Stimulated activated CD4-positive, alpha-beta T cell treated with anti-CD3 and anti-CD28 coated beads, Interleukin-15, amount 100 ng/mL, for 24 hours (primary cell): ENCODE measurements around the gene SNX32.

Experiments used
- DNase-seq: peaks from one replicate; pipeline ENCODE4 v3.0.0-alpha.2; 2020

The SNX32 gene

GRCh38 chr11:65887723-65888162 is 54.0 kb downstream of the SNX32 start:
- no peak for DNase-seq

- DNase-seq: peak; percentile 98
Measured at GRCh38 chr11:65888163-65888814, 54.5 kb downstream of the SNX32 start, which contains the start of gene FIBP. Gene FIBP (minus strand): TSS chr11:65888471. CDS start chr11:65888418, 53 bp downstream.

GRCh38 chr11:65890324-65891218 is 56.8 kb downstream of the SNX32 start, which contains the start of gene CCDC85B:
Gene CCDC85B (plus strand): TSS chr11:65890673. CDS start chr11:65890784, 111 bp downstream.
- DNase-seq: peak; percentile 99

- peak; percentile 62 for DNase-seq
Measured at GRCh38 chr11:65891219-65892136, 57.7 kb downstream of the SNX32 start.

- DNase-seq: peak; percentile 59
Measured at GRCh38 chr11:65892137-65892540, 58.4 kb downstream of the SNX32 start.

- DNase-seq: no peak
Measured at GRCh38 chr11:65892661-65893317, 59.0 kb downstream of the SNX32 start.

- peak; percentile 52 for DNase-seq
Measured at GRCh38 chr11:65894034-65894591, 60.4 kb downstream of the SNX32 start.

- no peak for DNase-seq
Measured at GRCh38 chr11:65895482-65895981, 61.8 kb downstream of the SNX32 start.

- DNase-seq: no peak
Measured at GRCh38 chr11:65896034-65896999, 62.6 kb downstream of the SNX32 start.

GRCh38 chr11:65897020-65897471 is 63.3 kb downstream of the SNX32 start:
- DNase-seq: no peak

- DNase-seq: no peak
Measured at GRCh38 chr11:65898656-65899355, 65.0 kb downstream of the SNX32 start.

GRCh38 chr11:65899356-65900124 is 65.8 kb downstream of the SNX32 start:
- DNase-seq: peak; percentile 88

GRCh38 chr11:65900125-65900898 is 66.5 kb downstream of the SNX32 start, which contains the start of gene FOSL1:
Gene FOSL1 (minus strand): TSS chr11:65900388. CDS start chr11:65900339, 49 bp downstream.
- DNase-seq: peak; percentile 98

GRCh38 chr11:65900899-65901180 is 67.1 kb downstream of the SNX32 start:
- no peak for DNase-seq

GRCh38 chr11:65903068-65903481 is 69.3 kb downstream of the SNX32 start:
- no peak for DNase-seq
